Activated T-cell treated with anti-CD3 and anti-CD28 coated beads, Interleukin-2, amount 50 U/mL, for 48 hours (primary cell): ENCODE results near the gene LGI2.
"Not testable (repeated sequence)": the region's sequence is repeated elsewhere in the genome, so short reads cannot be mapped to it uniquely, and the experiment has no call there.

Experiments used
- DNase-seq, 2 experiments: peaks; one replicate each; pipeline ENCODE4 v3.0.0-alpha.2; 2020

The LGI2 gene, protein sequence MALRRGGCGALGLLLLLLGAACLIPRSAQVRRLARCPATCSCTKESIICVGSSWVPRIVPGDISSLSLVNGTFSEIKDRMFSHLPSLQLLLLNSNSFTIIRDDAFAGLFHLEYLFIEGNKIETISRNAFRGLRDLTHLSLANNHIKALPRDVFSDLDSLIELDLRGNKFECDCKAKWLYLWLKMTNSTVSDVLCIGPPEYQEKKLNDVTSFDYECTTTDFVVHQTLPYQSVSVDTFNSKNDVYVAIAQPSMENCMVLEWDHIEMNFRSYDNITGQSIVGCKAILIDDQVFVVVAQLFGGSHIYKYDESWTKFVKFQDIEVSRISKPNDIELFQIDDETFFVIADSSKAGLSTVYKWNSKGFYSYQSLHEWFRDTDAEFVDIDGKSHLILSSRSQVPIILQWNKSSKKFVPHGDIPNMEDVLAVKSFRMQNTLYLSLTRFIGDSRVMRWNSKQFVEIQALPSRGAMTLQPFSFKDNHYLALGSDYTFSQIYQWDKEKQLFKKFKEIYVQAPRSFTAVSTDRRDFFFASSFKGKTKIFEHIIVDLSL

DNA sequence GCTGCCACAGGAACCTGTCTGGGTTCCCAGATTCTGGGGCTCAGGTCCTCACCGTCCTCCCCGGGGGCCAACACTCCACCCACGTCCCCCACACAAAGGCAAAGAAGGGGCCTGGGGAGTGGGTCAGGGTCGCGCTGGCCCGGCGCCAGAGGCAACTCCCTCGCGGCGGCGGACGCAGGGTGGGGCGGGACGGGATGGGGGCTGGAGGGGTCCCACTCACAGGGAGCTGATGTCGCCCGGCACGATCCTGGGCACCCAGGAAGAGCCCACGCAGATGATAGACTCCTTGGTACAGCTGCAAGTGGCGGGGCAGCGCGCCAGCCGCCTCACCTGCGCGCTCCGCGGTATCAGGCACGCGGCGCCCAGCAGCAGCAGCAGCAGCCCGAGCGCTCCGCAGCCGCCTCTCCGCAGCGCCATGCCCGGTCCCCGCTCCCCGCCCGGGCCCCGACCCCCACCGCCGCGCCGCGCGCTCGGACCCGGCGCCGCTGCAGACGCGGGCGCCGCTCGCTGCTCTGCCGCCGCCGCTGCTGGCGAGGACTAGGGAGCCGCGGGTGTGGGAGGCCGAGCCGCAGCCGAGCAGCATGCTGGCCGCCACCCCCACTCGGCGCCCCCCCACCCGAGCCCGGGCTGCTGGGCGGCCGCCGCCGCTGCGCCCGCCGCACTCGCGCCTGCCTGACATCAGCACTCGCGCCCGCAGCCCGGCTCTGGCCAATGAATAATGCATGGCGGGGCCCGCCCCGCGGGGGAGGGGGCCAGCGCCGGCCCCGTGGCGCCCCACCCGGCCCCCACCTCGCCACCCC lies at the start of gene LGI2:
TSS of gene LGI2 (minus strand) at position 670 of the 800 bp plus-strand sequence. CDS start at position 417, 253 bp downstream.
- peak in 1 of 2 experiments; percentile 18 for DNase-seq

DNA sequence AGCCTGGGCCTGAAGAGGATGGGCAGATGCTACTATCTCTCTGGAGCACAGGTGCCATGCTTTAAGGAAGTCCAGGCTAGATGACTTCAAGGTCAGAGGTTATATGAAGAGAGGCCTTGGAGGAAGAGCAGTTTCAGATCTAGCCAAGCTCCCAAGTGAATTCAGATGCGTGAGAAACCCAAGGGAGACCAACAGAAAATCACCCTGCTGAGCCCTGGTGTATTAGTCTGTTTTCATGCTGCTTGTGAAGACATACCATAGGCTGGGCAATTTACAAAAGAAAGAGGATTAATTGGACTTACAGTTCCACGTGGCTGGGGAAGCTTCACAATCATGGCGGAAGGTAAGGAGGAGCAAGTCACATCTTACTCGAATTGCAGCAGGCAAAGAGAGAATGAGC lies 47.8 kb upstream of the LGI2 start:
- no peak for DNase-seq

DNA sequence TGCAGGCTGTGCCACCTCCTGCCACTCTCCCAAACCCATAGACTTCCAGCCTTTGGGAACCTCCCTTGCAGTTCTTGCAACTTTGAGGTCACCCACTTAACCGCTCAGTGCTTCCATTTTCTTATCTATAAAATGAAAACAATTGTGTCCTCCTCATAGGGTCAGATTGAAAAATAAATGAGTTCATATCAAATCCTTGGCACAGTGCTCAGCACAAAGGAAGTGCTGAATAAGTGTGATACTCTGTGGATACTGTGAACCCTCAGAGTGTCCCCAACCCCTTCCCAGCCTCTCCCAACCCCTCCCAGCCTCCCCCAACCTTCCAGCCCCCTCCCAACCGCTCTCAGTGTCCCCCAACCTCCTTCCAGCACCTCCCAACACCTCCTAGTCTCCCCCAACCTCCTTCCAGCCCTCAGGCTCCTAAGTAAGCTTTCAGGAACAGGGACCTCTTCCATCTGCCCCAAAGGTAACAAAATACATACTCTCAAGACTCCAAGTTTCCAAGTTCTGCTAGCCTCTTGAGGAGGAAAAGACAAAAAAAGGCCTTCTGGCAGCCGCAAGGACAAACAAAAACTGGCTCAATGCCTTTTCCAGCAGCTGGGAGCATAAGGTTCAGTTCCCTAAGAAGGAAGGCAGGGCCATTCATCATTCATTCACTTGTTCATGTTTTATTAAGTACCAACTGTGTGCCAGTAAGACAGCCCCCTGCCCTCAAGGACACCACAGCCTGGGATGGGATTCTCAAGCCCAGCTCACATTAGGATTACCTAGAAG lies 46.1 kb upstream of the LGI2 start:
- DNase-seq: no peak

DNA sequence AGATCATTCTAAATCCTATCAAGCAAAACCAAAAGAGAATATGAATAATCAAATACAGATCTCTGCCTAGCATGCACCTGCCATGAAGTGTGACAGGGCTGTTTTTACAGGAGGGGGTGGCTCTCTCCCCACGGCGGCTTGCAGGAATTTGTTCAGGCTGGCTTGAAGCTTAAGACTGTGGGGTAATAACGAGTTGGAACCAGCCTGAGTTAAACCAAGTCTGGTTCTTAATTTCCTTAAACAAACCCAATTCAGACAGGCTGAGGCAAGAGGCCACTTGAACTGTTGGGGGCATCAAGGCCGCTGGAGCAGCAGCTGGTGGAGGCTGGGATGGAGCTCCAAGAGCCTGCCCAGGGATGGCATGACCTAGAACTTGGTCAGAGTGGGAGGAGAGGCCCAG lies 45.1 kb upstream of the LGI2 start:
- DNase-seq: no peak

DNA sequence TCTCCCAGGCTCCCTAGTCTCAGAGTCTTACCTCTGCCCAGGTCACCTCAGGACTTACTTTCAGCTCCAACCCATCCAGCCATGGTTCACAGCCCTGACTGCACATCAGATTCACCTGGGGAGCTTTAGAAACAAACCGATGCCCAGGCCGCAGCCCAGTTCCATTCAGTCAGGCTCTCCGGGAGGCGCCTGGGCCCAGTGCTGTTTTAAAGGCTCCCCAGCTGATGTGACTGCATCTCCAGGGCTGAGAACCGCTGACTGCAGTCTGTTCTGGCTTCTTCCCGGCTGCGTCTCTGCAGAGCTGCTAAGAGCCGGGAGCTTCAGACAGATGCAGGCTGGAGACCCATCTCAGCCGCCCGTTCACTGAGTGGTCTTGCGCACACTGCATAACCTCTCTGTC lies 44.4 kb upstream of the LGI2 start:
- DNase-seq: no peak

DNA sequence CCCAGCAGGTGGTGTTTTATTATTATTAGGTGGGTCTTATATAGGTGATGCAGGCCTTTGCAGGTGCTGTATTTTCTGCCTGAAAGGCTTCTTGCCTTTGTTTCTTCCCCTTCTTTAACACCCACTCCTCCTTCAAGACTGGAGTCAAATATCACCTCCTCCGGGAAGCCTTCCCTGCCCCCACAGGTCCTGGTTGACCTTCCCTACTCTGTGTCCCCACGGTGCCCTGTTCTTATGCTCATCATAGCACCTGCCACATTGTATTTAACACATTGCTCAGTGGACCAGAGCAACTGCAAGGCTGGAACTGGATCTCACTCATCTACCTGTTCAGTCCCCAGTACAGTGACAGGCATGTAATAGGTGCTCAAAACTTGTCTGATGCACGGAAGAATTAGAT lies 39.8 kb upstream of the LGI2 start:
- no peak for DNase-seq

DNA sequence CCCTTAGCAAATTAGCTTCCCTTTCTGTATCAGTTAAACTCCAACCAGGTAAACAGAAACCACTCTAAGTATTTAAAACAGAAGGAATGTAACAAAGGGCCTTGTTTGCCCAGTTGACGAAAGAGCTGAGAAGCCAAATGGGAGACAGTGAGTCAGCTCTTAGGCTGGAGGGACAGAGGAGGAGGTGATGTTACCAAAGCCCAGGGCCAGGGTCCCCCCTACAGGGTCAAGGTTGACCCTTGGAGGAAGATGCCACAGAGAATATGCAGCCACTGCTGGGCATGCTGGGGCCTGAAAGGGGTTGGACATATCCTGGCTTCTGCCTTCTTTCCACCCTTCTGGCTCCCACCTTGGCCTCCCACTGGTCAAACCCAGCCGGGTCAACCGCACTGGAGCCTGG lies 38.3 kb upstream of the LGI2 start:
- no peak for DNase-seq

DNA sequence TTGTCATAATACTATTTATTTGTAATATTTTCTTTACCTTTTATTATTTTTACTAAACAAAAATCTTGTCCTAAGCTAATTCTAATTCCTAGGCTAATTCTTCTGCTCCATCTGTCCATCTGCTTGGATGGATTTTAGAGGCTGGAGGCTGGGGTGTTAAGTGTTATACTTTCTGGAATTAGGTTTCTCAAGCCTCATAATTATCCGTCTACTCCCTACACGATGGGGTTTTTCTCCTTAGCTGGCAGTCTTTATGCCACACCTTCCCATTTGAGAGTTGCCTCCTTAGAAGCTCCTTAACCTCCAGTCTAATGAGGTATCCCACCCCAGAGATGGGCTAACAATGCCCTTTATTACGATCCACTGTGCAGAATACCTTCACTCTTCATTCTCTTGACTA lies 37.6 kb upstream of the LGI2 start:
- DNase-seq: no peak

DNA sequence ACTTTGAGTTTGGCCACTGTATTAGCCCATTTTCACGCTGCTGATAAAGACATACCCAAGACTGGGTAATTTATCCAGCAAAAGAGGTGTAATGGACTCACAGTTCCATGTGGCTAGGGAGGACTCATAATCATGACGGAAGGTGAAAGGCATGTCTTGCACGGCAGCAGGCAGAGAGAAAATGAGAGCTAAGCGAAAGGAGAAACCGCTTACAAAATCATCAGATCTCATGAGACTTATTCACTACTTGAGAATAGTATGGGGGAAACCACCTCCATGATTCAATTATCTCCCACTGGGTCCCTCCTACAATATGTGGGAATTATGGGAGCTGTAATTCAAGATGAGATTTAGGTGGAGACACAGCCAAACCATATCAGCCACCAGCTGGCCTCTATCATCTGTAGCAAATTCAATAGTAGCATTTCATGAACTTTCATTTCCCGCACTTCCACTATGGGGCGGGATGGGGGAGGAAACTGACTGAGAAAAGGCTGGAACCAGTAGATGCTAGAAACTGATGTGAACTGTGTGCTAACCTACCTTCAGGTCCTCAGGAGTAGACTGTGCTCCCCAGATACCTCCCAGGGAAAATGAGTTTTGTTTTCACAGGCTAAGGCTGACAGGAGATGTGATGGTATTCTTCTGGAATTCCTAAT lies 35.3 kb upstream of the LGI2 start:
- no peak for DNase-seq

DNA sequence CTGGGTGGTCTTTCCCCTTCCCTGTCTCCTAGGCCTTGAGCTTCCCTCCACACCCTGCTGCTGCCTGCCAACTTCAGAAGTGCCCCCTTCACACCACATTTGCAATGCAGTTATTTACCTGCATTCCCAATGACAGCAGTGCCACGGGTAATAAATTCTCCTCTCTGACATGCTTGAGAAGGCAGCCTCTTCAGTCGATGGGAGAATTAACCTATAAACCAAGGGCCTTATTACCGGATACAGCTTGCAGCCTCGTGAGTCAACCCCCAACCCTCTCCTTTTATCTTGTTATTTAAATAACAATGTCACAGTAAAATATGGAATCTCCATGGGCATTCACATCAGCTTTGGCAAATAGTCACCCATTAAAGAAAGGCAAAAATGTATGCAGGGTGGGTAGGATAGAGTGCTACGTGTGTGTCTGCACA lies 34.7 kb upstream of the LGI2 start:
- DNase-seq: no peak

DNA sequence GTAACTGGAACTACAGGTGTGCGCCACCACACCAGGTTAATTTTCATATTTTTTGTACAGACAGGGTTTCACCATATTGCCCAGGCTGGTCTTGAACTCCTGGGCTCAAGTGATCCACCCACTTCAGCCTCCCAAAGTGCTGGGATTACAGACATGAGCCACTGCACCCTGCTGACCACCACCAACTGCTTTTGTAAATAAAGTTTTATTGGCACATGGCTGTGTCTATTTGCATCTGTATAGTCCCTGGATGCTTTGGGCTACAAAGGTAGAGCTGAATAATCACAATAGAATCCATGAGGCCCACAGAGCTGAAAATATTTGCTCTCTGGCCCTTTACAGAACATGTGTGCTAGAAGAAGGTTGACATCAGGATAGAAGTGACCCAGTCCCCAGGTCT lies 33.7 kb upstream of the LGI2 start:
- DNase-seq: not testable (repeated sequence)

DNA sequence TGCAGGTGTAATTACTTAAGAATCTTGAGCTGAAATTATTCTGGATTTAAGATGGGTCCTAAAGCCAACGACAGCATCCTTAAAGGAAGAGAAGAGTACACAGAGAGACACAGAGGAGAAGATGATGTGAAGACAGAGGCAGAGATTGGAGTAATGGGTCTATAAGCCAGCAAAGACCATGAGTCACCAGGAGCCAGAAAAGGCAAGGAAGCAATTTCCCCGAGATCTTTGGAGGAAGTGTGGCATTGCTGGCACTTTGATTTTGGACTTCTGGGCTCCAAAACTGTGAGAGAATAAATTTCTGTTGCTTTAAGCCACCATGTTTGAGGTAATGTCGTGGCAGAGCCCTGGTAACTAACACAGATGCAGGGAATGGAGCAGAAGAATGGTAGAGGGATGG lies 32.4 kb upstream of the LGI2 start:
- no peak for DNase-seq

DNA sequence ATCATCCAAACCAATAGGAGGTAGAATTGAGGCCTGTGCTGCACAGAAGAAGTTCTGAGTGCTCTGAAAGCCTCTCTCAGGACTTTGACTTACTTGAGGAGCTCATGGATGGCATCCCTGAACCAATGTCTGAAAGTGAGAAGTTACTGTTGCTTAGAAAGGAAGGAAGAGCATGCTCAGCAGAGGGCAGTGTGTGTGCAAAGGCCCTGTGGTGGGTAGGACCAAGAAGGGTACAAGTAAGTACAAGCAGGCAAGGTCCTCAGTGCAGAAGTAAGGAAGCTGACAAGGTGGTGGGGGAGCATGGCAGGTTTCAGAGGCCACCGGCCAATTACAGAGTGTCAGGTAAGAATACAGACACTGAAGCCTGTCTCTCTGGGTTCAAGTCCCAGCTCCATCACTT lies 31.4 kb upstream of the LGI2 start:
- no peak for DNase-seq

DNA sequence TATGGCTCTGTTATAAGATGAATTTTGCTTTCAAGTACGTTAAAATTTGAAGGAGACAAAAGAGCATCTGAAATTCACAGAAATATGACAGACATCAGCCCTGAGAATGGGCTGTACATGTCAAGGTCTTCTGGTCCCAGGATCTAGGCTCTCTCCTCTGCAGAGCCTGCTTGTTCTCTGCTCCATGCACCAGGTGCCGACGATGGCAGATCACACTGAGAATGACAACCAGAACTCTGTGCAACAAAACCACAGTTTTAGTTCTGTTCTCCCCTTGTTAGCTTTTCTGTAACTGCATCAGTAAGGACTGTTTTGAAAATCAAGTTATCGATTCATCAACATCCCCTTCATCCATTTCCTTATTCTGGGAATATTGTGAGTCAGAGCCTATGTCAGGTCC lies 30.9 kb upstream of the LGI2 start:
- no peak for DNase-seq

DNA sequence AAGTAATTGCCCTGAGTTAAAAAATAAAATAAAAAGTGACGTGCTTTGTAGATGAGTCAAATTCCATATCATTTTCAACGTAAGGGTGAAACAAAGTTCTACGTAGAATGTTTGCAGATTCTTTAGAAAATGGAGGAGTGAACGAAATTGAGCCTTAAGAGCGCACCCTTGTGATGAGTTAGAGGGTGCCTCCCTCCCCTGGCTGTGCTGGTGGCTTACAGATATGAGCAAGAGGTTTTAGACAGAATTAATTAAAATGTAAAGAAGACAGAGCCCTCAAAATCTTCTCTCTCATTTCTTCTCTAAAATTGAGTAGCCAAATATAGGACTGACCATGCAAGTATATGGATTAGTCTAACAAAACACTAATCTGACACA lies 30.2 kb upstream of the LGI2 start:
- no peak for DNase-seq

DNA sequence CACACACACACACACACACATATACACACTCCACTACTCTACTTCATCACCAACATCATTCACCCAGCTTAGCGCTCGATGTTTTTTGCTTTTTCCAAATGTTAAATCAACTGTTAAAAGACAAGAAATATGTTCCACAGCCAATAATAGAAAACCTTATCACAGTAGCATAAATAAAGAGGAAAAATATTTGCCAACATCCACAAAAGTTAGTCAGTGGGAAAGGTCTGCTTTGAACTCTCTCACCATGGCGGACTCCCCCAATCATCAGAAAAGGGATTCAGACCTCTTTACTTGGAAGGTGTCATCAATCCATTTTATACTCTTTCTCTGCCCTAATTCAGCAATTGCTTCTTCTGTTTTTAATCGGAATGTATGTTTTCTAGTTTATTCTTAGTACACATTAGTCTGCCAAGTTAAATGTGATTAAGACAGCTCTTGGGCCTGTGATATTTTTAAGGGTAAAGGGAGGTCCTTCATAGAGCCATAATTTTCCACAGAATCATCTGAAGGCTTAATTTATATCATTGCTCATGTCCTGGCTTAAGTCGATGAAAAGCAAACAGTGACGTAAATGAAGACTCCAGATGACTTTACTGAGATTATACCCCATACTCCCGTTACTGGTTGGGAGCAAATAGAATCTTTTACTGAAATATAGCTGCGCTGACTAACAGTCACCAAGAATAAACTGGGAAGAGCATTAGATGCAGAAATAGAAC lies 29.7 kb upstream of the LGI2 start:
- no peak for DNase-seq

DNA sequence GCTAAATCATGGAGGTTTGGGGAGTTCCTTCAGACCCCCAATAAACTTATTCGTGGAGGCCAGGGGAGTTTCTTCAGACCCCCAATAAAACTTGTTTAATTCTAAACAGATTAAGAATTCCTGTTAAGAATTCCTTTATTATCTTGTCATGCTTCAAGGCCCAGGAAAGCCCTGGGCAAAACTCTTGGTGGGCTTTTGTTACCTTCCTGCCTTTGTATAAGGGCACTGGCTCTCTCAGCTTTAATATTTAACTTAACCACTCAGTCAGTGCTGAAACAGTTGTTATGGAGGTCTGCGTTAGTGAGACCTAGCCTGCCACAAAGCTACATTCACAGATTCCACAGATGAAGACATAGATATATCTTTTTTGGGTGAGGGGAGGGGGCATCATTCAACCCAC lies 29.0 kb upstream of the LGI2 start:
- no peak for DNase-seq

DNA sequence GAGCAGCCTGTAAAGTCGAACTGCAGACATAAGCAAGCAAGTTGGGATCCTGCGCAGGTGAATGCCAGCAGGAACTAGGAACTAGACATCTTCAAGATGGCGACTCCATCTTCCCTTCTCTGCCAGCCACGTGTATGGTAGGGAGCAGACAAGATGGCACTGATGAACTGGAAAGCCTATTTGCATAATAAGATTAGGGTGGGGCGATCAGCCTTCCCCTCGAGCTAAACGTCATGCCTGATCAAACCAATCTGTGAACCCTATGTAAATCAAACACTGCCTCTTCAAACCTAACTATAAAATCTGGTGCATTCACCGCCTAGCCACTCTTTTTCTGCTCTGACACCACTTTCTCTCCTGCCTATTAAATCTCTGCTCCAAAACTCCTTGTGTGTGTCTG lies 28.1 kb upstream of the LGI2 start:
- DNase-seq: no peak

DNA sequence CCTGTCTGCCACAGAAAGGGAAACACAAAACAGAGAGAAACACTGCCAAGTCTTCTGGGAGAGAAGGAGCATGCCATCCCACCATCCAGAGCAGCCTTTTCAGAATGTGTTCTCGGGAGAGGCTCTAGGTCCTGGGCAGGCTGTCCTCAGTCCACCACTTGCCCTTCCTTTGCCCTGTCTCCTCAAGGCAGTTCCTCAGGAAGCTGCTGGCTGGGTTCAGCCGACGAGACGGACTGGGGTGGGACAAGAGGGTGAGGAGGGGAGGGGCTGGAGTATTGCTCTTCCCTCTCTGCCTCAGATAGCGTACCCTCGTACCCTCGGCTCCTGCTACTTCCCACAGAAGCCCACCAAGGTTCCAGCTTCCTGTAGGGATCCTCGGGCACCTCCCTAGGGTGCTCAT lies 26.6 kb upstream of the LGI2 start:
- DNase-seq: no peak

DNA sequence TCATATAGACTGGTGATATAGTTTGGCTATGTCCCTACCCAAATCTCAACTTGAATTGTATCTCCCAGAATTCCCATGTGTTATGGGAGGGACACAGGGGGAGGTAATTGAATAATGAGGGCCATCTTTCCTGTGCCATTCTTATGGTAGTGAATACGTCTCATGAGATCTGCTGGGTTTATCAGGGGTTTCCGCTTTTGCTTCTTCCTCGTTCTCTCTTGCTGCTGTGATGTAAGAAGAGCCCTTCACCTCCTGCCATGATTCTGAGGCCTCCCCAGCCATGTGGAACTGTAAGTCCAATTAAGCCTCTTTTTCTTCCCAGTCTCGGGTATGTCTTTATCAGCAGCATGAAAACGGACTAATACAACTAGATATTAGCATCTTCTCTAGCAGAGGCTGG lies 21.3 kb upstream of the LGI2 start:
- DNase-seq: not testable (repeated sequence)

DNA sequence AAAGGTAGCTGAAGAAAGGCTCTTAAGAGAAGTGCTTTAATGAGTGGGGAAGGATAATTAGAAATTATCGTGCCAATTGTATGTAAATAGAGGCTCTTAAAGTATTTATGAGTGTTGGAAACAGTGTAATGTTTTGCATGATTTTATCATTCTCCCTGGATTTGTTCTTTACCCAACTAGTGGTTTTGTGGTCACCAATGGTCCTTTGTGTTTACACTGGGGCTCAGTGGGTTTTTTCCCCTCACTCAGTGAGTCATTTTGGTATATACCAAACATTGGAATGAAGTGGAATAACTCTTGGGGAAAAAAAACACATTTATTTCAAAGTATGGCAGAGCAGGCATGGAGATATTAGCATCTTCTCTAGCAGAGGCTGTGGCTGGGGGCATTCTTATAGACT lies 20.8 kb upstream of the LGI2 start:
- no peak for DNase-seq
